GM23248 (cell line): ENCODE results near the gene RXRA.

ENCODE experiments used
- EZH2 ChIP-seq: fragments of 200-600 bp; sonication (generic); IDR thresholded peaks from 2 replicates; pipeline ENCODE4 v1.6.1; 2018; ENCODE audit warnings: antibody characterized with exemption, mild to moderate bottlenecking; ENCODE audit not compliant: insufficient read depth, poor library complexity, severe bottlenecking
- EZH2phosphoT487 ChIP-seq: fragments of 200-600 bp; sonication (generic); IDR thresholded peaks from 2 replicates; pipeline ENCODE4 v1.6.1; 2018; ENCODE audit warnings: antibody characterized with exemption, moderate library complexity, mild to moderate bottlenecking, low read depth; ENCODE audit not compliant: insufficient read depth

DNA sequence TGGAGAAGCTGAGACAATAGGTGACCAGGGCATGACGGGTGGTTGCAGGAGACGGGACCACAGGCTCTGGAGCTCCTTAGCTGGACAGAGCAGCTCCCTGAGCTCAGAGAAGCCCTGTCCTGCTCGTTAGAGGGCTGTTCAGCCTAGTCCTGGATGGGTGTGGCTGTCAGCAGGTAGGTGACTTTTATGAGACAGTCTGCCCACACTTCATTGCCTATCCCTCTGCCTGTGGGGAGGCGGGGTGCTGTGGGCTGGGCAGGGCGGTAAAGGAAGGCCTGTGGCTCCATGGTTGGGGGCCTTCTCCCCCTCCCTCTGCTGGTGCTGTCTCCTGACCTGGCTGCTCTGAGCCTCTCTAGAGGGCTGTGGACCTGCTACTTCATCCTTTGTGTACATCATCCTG lies 134.6 kb downstream of the RXRA start:
- TF ChIP-seq EZH2: no peak
- no peak for TF ChIP-seq EZH2phosphoT487
